HUES48 (cell line): Measurements from ENCODE around the gene S1PR3.

Source experiments
- H3K27ac ChIP-seq: one replicate; pipeline ENCODE4 v1.7.0; 2013; ENCODE audit warnings: low read depth, low read length, inconsistent platforms
- H3K27me3 ChIP-seq: 2 replicates; pipeline ENCODE4 v1.6.1; 2013; ENCODE audit warnings: mild to moderate bottlenecking, low read length; ENCODE audit not compliant: control insufficient read depth, insufficient read depth
- H3K36me3 ChIP-seq: 2 replicates; pipeline ENCODE4 v1.6.1; 2013; ENCODE audit warnings: low read length; ENCODE audit not compliant: control insufficient read depth, insufficient read depth
- H3K4me1 ChIP-seq: 2 replicates; pipeline ENCODE4 v1.6.1; 2013; ENCODE audit warnings: mild to moderate bottlenecking, low read length; ENCODE audit not compliant: control insufficient read depth, insufficient read depth
- H3K4me3 ChIP-seq: 2 replicates; pipeline ENCODE4 v1.5.1; 2013; ENCODE audit warnings: mild to moderate bottlenecking, low read depth, low read length
- H3K9ac ChIP-seq: 2 replicates; pipeline ENCODE4 v1.6.1; 2013; ENCODE audit warnings: mild to moderate bottlenecking, low read depth, low read length, moderate library complexity
- H3K9me3 ChIP-seq: 2 replicates; pipeline ENCODE4 v1.6.1; 2013; ENCODE audit warnings: low read length; ENCODE audit not compliant: control insufficient read depth, insufficient read depth

The S1PR3 gene

DNA sequence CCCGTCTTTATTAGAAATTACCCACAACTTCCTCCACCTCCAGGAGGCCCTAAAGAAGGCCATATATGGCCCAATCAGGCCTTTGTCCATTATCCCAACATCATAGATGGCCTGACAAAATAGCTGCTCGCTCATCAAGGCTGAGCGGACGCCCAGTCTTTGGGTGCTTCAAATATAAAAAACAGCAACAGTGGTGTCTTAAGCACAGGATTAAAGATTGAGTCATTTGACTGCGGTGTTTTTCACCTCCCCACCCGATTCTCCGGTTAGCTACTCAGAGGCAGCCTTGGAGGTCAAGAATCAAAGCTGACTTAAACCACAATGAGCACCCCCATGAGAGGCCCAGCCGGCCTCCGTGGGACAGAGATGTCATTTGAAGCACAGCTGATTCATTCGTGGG lies 18.8 kb downstream of the S1PR3 start:
- Histone ChIP-seq H3K9me3 (no peaks in the 10 kb centered on the region), H3K27me3 (no peaks in the 10 kb centered on the region), H3K9ac (no peak overlapping the region), H3K4me1 (peaks cover 18% of the 10 kb centered on the region), H3K4me3 (no peak overlapping the region), H3K36me3 (no peaks in the 10 kb centered on the region), H3K27ac (no peak overlapping the region)

GRCh38 chr9:89010526-89011111 lies 19.4 kb downstream of the S1PR3 start:
- Histone ChIP-seq H3K36me3 (no peaks in the 10 kb centered on the region), H3K27me3 (no peaks in the 10 kb centered on the region), H3K9ac (no peak overlapping the region), H3K4me1 (peaks cover 18% of the 10 kb centered on the region), H3K4me3 (no peak overlapping the region), H3K27ac (no peak overlapping the region), H3K9me3 (no peaks in the 10 kb centered on the region)

DNA sequence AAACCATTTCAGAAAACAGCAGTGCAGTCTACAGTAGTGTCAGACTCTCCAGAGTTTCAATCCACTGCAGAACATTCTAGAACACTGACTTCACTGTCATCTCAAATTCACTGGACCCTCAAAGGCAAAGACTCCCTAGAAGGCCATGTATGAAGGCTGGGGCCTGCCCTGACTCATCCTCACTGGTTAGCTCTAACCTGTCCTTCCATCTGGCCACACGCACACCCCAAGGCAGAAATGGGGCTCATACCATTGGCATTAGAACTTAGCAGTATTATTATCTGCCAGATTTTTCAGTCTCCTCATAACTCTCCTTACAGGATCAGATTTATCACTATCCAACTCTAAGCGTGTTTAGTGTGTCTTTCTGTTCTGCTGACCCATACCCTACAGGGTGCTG lies 20.4 kb downstream of the S1PR3 start:
- Histone ChIP-seq H3K4me1 (peaks cover 18% of the 10 kb centered on the region), H3K27me3 (no peaks in the 10 kb centered on the region), H3K9ac (no peak overlapping the region), H3K9me3 (no peaks in the 10 kb centered on the region), H3K36me3 (no peaks in the 10 kb centered on the region), H3K27ac (no peak overlapping the region), H3K4me3 (no peak overlapping the region)

- no peak overlapping the region for H3K4me3 ChIP-seq
- no peaks in the 10 kb centered on the region for H3K36me3 ChIP-seq
- H3K9ac ChIP-seq: no peak overlapping the region
- H3K27ac ChIP-seq: no peak overlapping the region
- H3K9me3 ChIP-seq: no peaks in the 10 kb centered on the region
- H3K27me3 ChIP-seq: no peaks in the 10 kb centered on the region
- H3K4me1 ChIP-seq: peaks cover 18% of the 10 kb centered on the region
These were observed 21.2 kb downstream of the S1PR3 start for GRCh38 chr9:89012294-89013042.

DNA sequence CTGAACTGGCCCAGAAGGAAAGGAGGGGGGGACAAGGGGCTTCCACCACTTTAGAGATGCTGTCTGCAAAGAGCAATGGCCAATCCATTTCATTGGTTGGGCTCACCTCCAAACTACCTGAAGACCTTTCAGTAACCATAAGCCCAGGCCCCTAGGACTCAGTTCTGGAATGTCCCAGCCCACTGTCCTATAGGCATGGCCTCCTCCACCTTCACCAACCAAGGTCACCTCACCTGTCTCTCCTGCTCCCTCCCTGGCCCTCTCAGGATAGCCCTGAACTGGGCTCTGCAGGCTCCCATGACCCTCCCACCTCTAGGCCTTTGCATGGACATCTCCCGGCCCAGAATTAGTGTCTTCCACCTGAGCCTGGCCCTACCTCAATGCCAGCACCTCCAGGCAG lies 22.4 kb downstream of the S1PR3 start:
- no peak overlapping the region for H3K4me3 ChIP-seq
- H3K27ac ChIP-seq: no peak overlapping the region
- H3K4me1 ChIP-seq: peaks cover 8% of the 10 kb centered on the region; the same call in 1 of the 2 replicates
- no peaks in the 10 kb centered on the region for H3K27me3 ChIP-seq
- H3K9ac ChIP-seq: no peak overlapping the region
- H3K36me3 ChIP-seq: no peaks in the 10 kb centered on the region
- H3K9me3 ChIP-seq: no peaks in the 10 kb centered on the region

DNA sequence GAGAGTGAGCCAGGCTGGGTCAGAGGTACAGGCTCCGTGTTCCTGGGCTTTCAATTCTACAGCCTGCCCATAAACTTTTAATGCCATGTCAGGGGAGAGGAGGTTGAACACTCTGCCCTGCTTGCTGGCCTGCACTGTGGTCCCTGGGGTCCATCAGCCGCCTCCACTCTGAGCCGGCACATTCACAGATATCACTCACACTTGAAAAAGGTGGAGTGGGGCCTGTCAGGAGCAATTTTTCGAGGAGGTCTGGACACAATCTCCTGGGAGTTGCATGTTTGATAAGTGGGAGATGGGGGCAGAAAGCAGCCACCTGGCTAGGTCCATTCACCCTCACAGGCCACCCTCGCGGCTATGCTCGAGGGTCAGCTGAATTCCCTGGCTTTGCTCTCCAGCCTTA lies 22.9 kb downstream of the S1PR3 start:
- Histone ChIP-seq H3K27me3 (no peaks in the 10 kb centered on the region), H3K4me1 (peaks cover 8% of the 10 kb centered on the region; the same call in 1 of the 2 replicates), H3K4me3 (no peak overlapping the region), H3K36me3 (no peaks in the 10 kb centered on the region), H3K27ac (no peak overlapping the region), H3K9ac (no peak overlapping the region), H3K9me3 (no peaks in the 10 kb centered on the region)

- no peaks in the 10 kb centered on the region for H3K36me3 ChIP-seq
- no peaks in the 10 kb centered on the region for H3K9me3 ChIP-seq
- peaks cover 8% of the 10 kb centered on the region; the same call in 1 of the 2 replicates for H3K4me1 ChIP-seq
- no peaks in the 10 kb centered on the region for H3K27me3 ChIP-seq
- no peak overlapping the region for H3K9ac ChIP-seq
- no peak overlapping the region for H3K4me3 ChIP-seq
- H3K27ac ChIP-seq: no peak overlapping the region
These were observed 24.1 kb downstream of the S1PR3 start for GRCh38 chr9:89015336-89015735.

DNA sequence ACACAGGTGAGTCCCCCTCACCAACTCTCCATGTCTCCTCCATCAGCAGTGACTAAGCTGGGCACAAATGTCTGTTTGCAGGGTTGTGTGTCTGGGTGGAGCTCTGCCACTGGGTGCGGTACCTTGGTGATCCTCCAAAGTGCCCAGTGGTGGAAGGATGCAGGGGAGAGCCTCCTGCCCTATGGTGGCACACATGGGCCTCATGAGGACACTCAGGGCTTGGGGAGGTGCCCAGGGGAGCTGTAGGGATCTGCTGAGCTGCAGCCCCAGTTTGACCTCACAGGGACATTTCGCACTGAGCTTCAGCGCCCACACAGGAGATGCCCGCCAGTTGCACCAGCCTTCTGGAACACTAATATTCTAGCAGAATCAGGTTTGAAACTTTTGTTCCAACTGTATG lies 29.5 kb downstream of the S1PR3 start:
- Histone ChIP-seq H3K36me3 (no peaks in the 10 kb centered on the region), H3K27ac (no peak overlapping the region), H3K4me1 (peaks cover 9% of the 10 kb centered on the region; the same call in 1 of the 2 replicates)

DNA sequence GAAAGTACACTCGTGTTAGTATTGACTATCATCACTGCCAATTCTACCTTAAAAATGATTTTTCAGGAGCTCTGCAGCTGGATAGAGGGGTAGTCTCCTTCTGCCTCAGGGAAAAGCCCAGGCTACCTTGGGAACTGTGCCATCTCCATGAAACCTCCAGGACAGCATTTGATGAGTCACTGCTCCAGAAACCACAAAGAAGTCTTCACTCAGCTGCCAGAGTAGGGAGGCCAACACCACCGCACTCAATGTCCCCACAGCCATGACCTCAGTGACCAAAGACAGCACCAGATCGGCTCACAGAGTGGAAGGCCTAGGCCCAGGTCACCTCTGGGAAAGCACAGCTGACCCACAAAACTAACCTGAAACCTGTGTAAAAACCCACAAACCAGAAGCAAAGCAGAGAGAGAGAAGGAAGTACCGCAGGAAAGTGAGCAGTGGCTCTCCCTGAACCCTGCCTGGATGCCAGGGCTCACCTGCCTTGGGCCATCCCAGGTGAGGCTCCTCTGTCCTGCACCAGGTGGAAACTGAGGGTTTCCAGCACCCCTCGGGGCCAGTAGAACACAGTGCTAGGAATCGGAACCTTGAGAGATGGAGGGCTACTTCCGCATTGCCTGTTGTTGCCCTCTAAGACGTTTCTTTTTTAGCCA lies 30.0 kb downstream of the S1PR3 start:
- no peak overlapping the region for H3K27ac ChIP-seq

More for the DNA sequence above, 29.5 kb downstream of the S1PR3 start:
- H3K9me3 ChIP-seq: no peaks in the 10 kb centered on the region
- H3K27me3 ChIP-seq: no peaks in the 10 kb centered on the region
- no peak overlapping the region for H3K4me3 ChIP-seq
- H3K9ac ChIP-seq: no peak overlapping the region

GRCh38 chr9:89022001-89022759 lies 30.9 kb downstream of the S1PR3 start:
- Histone ChIP-seq H3K4me1 (peaks cover 9% of the 10 kb centered on the region; the same call in 1 of the 2 replicates), H3K9ac (no peak overlapping the region), H3K36me3 (no peaks in the 10 kb centered on the region), H3K27ac (no peak overlapping the region), H3K27me3 (no peaks in the 10 kb centered on the region), H3K4me3 (no peak overlapping the region), H3K9me3 (no peaks in the 10 kb centered on the region)

More for the DNA sequence above, 30.0 kb downstream of the S1PR3 start:
- Histone ChIP-seq H3K4me3 (no peak overlapping the region), H3K4me1 (peaks cover 9% of the 10 kb centered on the region; the same call in 1 of the 2 replicates), H3K9ac (no peak overlapping the region), H3K36me3 (no peaks in the 10 kb centered on the region), H3K9me3 (no peaks in the 10 kb centered on the region), H3K27me3 (no peaks in the 10 kb centered on the region)
